A549 (cell line): Measurements from ENCODE around the gene PKN3. TPM values are rescaled to one million over a fixed set of nuclear protein-coding genes. Genes with fewer than 3 reads are reported as not detected.

Experiments used
- ATAC-seq, 2 experiments: fragments of 200-7000 bp in 1 of 2; fragments of >200 bp in 1 of 2; cut with Nextera tagmentation in 1 of 2; cut with Tn5 transposase in 1 of 2; 3 replicates each; pipeline versions ENCODE4 v1.8.0 to v1.9.1; 2018 to 2020; ENCODE audit warnings: mild to moderate bottlenecking in 1 of 2, moderate library complexity in 1 of 2
- CTCF ChIA-PET: fragments of 300-600 bp; sonication (Branson Sonifier 250); formaldehyde crosslinking; extraction: SDS; loops from one replicate; lab custom pipeline; 2021; ENCODE audit warnings: antibody characterized with exemption, inconsistent platforms; lab: Yijun Ruan, JAX
- POLR2A ChIA-PET: fragments of 350-600 bp; formaldehyde crosslinking; extraction: SDS; loops from one replicate; lab custom pipeline; 2021; ENCODE audit warnings: antibody characterized with exemption, inconsistent platforms; lab: Yijun Ruan, JAX
- DNase-seq, 2 experiments: peaks; one replicate each; pipeline versions ENCODE4 v3.0.0 to v3.0.0-alpha.2; 2011 to 2016; ENCODE audit warnings: low read depth in 1 of 2, low spot score in 1 of 2
- FAIRE-seq: peaks from 2 replicates; lab custom pipeline; 2011; peaks lifted over from hg19 to GRCh38; lab: Jason Lieb, UNC
- H3K27ac ChIP-seq, 2 experiments: fragments of >200 bp; sonication (Bioruptor Twin); formaldehyde crosslinking; 3 replicates each; pipeline ENCODE4 v1.5.1; 2016 to 2017
- H3K4me1 ChIP-seq: fragments of >200 bp; sonication (Bioruptor Twin); formaldehyde crosslinking; 3 replicates; pipeline ENCODE4 v1.6.1; 2016
- H3K4me2 ChIP-seq: fragments of >200 bp; sonication (Bioruptor Twin); formaldehyde crosslinking; 3 replicates; pipeline ENCODE4 v1.6.1; 2016
- H3K4me3 ChIP-seq: fragments of >200 bp; sonication (Bioruptor Twin); formaldehyde crosslinking; 3 replicates; pipeline ENCODE4 v1.5.1; 2016
- H3K9me3 ChIP-seq: fragments of >200 bp; sonication (Bioruptor Twin); formaldehyde crosslinking; 3 replicates; pipeline ENCODE4 v1.6.1; 2016
- BHLHE40 ChIP-seq: IDR thresholded peaks from 2 replicates; pipeline ENCODE4 v1.6.1; 2012; ENCODE audit warnings: low read depth, low read length, inconsistent platforms
- CEBPB ChIP-seq, 2 experiments: fragments of >200 bp in 1 of 2; sonication (Bioruptor Twin) in 1 of 2; formaldehyde crosslinking in 1 of 2; IDR thresholded peaks; 2 replicates each; pipeline ENCODE4 v1.6.1; 2012 to 2016
- CHD2 ChIP-seq: fragments of 150-350 bp; IDR thresholded peaks from 2 replicates; pipeline ENCODE4 v1.6.1; 2014; ENCODE audit warnings: low read length; ENCODE audit not compliant: partially characterized antibody
- EHF ChIP-seq: fragments of 250-450 bp; sonication (Bioruptor Pico); IDR thresholded peaks from 2 replicates; pipeline ENCODE4 v1.5.0; 2020; ENCODE audit warnings: mild to moderate bottlenecking
- EP300 ChIP-seq, 2 experiments: fragments of >200 bp; sonication (Bioruptor Twin); formaldehyde crosslinking; IDR thresholded peaks; 2 replicates in 1 of 2; 3 replicates in 1 of 2; pipeline ENCODE4 v1.6.1; 2016 to 2017
- ESRRA ChIP-seq: fragments of 150-350 bp; IDR thresholded peaks from 2 replicates; pipeline ENCODE4 v1.6.1; 2014; ENCODE audit warnings: mild to moderate bottlenecking, low read length, borderline replicate concordance
- FOSL2 ChIP-seq, 2 experiments: fragments of 450-650 bp in 1 of 2; fragments of >200 bp in 1 of 2; sonication (Bioruptor Twin) in 1 of 2; formaldehyde crosslinking; IDR thresholded peaks; 2 replicates each; pipeline versions ENCODE4 v1.5.0 to v1.6.1; 2016 to 2020; ENCODE audit warnings: mild to moderate bottlenecking in 1 of 2, moderate library complexity in 1 of 2
- HOXA7 ChIP-seq: fragments of 250-450 bp; sonication (Bioruptor Pico); IDR thresholded peaks from 2 replicates; pipeline ENCODE4 v1.5.0; 2020; ENCODE audit warnings: mild to moderate bottlenecking, moderate library complexity
- JUN ChIP-seq, 2 experiments: fragments of >200 bp; sonication (Bioruptor Twin); formaldehyde crosslinking; IDR thresholded peaks; 2 replicates in 1 of 2; 3 replicates in 1 of 2; pipeline ENCODE4 v1.6.1; 2016 to 2017
- JUNB ChIP-seq: fragments of >200 bp; sonication (Bioruptor Twin); formaldehyde crosslinking; IDR thresholded peaks from 2 replicates; pipeline ENCODE4 v1.6.1; 2016
- KDM5A ChIP-seq: fragments of 200-600 bp; sonication (generic); IDR thresholded peaks from 2 replicates; pipeline ENCODE4 v1.6.1; 2016; ENCODE audit warnings: antibody characterized with exemption, mild to moderate bottlenecking
- MAFK ChIP-seq: fragments of 450-650 bp; IDR thresholded peaks from 2 replicates; pipeline ENCODE4 v1.6.1; 2014; ENCODE audit not compliant: partially characterized antibody
- NFE2L2 ChIP-seq: fragments of 150-350 bp; conservative IDR thresholded peaks from 2 replicates; pipeline ENCODE4 v1.6.1; 2014; ENCODE audit warnings: low read length
- NPAS2 ChIP-seq: fragments of 250-450 bp; sonication (Bioruptor Pico); IDR thresholded peaks from 2 replicates; pipeline ENCODE4 v1.8.0; 2022; ENCODE audit warnings: mild to moderate bottlenecking, moderate library complexity, borderline replicate concordance
- PHF8 ChIP-seq: fragments of 200-600 bp; sonication (generic); IDR thresholded peaks from 2 replicates; pipeline ENCODE4 v1.6.1; 2016; ENCODE audit warnings: low read depth, mild to moderate bottlenecking, antibody characterized with exemption, moderate library complexity, borderline replicate concordance
- POLR2A ChIP-seq: IDR thresholded peaks from 2 replicates; pipeline ENCODE4 v1.6.1; 2012; ENCODE audit warnings: mild to moderate bottlenecking, low read length
- RAD21 ChIP-seq, 2 experiments: fragments of >200 bp in 1 of 2; sonication (Bioruptor Twin) in 1 of 2; formaldehyde crosslinking in 1 of 2; IDR thresholded peaks in 1 of 2; conservative IDR thresholded peaks in 1 of 2; 2 replicates in 1 of 2; 3 replicates in 1 of 2; pipeline ENCODE4 v1.6.1; 2012 to 2018; ENCODE audit warnings: inconsistent platforms in 1 of 2
- SMC3 ChIP-seq: fragments of >200 bp; sonication (Bioruptor Twin); formaldehyde crosslinking; IDR thresholded peaks from 3 replicates; pipeline ENCODE4 v1.6.1; 2018; ENCODE audit warnings: inconsistent platforms
- SREBF2 ChIP-seq: fragments of 450-650 bp; IDR thresholded peaks from 2 replicates; pipeline ENCODE4 v1.6.1; 2014; ENCODE audit warnings: mild to moderate bottlenecking, moderate library complexity
- ZNF302 ChIP-seq: fragments of 250-450 bp; sonication (Bioruptor Pico); IDR thresholded peaks from 2 replicates; pipeline ENCODE4 v1.9.0; 2021; ENCODE audit warnings: inconsistent platforms, mild to moderate bottlenecking, moderate library complexity
- ZSCAN20 ChIP-seq: fragments of 250-450 bp; sonication (Bioruptor Pico); IDR thresholded peaks from 2 replicates; pipeline ENCODE4 v1.8.0; 2022; ENCODE audit warnings: mild to moderate bottlenecking, moderate library complexity
- WGBS: methylation state at CpG from one replicate; pipeline ENCODE4 v1.1.6; 2017; ENCODE audit errors: missing lambda C conversion rate; 5-methylcytosine and 5-hydroxymethylcytosine counted together
- polyA plus RNA-seq, 4 experiments: library from polyadenylated mRNA; depleted of rRNA in 3 of 4; stranded (reverse); fragments of >200 nt; fragmentation: RNase III in 1 of 4; extraction: RNeasy Plus Mini Kit Qiagen cat#74134 plus additional on column Dnase treatment in 1 of 4; gene quantifications; 2 replicates in 3 of 4; 3 replicates in 1 of 4; pipeline ENCODE4 v1.2.3, GENCODE V29; 2011 to 2017
- TF ChIP-seq, protein P1 (sequence below): fragments of 250-450 bp; sonication (Bioruptor Pico); IDR thresholded peaks from 2 replicates; pipeline ENCODE4 v1.5.0; 2020; ENCODE audit warnings: low read depth, mild to moderate bottlenecking, moderate library complexity
- TF ChIP-seq, protein P2 (sequence below): IDR thresholded peaks from 2 replicates; pipeline ENCODE4 v1.6.1; 2012
- TF ChIP-seq, protein P3 (sequence below): IDR thresholded peaks from 2 replicates; pipeline ENCODE4 v1.6.1; 2012
- TF ChIP-seq, protein P4 (sequence below): IDR thresholded peaks from 2 replicates; pipeline ENCODE4 v1.6.1; 2012; ENCODE audit warnings: low read depth, borderline replicate concordance
- TF ChIP-seq, protein P5 (sequence below): fragments of >200 bp; sonication (Bioruptor Twin); formaldehyde crosslinking; IDR thresholded peaks from 3 replicates; pipeline ENCODE4 v1.6.1; 2016
- TF ChIP-seq, protein P6 (sequence below): fragments of 150-350 bp; IDR thresholded peaks from 2 replicates; pipeline ENCODE4 v1.6.1; 2014; ENCODE audit warnings: low read depth, mild to moderate bottlenecking, low read length

The PKN3 gene
- polyA plus RNA-seq, 2 of the 4 experiments (the other 2 are of a cell fraction) = 9.0 to 14.1 TPM

DNA sequence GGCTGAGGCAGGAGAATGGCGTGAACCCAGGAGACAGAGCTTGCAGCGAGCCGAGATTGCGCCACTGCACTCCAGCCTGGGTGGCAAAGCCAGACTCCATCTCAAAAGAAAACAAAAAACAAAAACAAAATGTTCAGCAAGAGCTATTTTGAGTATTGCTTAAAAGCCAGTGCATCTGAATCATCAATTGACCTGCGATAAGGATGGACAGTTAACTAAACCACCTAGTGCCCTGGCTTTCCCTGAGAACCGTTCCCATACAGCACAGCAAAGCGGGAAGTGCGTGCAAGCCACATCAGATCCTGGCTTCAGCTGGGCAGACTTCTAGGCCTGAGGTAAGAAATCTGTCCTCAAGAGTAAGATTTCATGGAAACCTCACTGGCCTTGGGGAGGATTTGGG is 48.4 kb upstream of the PKN3 start (continued):
- TF ChIP-seq KDM5A (no peak), ZSCAN20 (CRISPR knock-in tag) (no peak), EP300 (IDR thresholded peaks at IDR 0.05) (no peak), CHD2 (no peak), RAD21 (conservative IDR thresholded peaks at IDR 0.05 in 1 of 2, IDR thresholded peaks at IDR 0.05 in 1 of 2) (no peak), CEBPB (IDR thresholded peaks at IDR 0.05) (no peak)
- TF ChIP-seq, protein P1, sequence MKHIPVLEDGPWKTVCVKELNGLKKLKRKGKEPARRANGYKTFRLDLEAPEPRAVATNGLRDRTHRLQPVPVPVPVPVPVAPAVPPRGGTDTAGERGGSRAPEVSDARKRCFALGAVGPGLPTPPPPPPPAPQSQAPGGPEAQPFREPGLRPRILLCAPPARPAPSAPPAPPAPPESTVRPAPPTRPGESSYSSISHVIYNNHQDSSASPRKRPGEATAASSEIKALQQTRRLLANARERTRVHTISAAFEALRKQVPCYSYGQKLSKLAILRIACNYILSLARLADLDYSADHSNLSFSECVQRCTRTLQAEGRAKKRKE (CRISPR knock-in tag) = no peak

DNA sequence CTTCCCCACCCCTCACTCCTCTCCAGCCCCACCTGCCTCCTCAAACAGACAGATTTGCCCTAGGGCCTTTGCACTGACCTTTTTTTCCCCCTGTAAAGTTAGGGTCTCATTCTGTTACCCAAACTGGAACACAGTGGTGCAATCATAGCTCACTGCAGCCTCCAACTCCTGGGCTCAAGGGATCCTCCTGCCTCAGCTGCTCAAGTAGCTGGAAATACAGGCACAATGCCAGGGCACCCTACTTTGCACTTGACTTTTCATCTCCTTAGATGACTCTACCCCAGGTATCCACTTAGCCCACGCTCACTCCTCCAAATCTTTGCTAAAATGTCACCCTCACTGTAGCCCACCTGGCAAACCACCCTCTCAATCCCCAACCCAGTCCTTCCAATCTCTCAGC is 47.8 kb upstream of the PKN3 start:
- WGBS = 95% methylated on average over 1 of the region's 1 CpG
- TF ChIP-seq, protein P2, sequence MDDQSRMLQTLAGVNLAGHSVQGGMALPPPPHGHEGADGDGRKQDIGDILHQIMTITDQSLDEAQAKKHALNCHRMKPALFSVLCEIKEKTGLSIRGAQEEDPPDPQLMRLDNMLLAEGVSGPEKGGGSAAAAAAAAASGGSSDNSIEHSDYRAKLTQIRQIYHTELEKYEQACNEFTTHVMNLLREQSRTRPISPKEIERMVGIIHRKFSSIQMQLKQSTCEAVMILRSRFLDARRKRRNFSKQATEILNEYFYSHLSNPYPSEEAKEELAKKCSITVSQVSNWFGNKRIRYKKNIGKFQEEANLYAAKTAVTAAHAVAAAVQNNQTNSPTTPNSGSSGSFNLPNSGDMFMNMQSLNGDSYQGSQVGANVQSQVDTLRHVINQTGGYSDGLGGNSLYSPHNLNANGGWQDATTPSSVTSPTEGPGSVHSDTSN = no peak
- TF ChIP-seq, protein P3, sequence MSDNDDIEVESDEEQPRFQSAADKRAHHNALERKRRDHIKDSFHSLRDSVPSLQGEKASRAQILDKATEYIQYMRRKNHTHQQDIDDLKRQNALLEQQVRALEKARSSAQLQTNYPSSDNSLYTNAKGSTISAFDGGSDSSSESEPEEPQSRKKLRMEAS = no peak
- TF ChIP-seq, protein P1 (CRISPR knock-in tag) = no peak
- TF ChIP-seq ZSCAN20 (CRISPR knock-in tag) (no peak), FOSL2 (IDR thresholded peaks at IDR 0.05) (no peak), FOSL2 (CRISPR knock-in tag; IDR thresholded peaks at IDR 0.05) (no peak), NPAS2 (no peak), JUNB (no peak), POLR2A (no peak), JUN (IDR thresholded peaks at IDR 0.05) (no peak), HOXA7 (CRISPR knock-in tag) (no peak), PHF8 (no peak)
- TF ChIP-seq, all 56 proteins: peak for 0
- Histone ChIP-seq H3K4me2 (peak overlapping the region; percentile 72; the same call in 1 of the 3 replicates), H3K4me3 (no peak overlapping the region), H3K9me3 (no peaks in the 10 kb centered on the region), H3K27ac (peak overlapping the region in 1 of 2 experiments; percentile 34; a peak in 3 of 6 replicates), H3K4me1 (peaks cover 4% of the 10 kb centered on the region; the same call in 1 of the 3 replicates)
- ChIA-PET CTCF (interaction anchor here (0.9 to 2.1 kb wide), 7 partner anchors 18 to 216 kb away, joined by 3 to 17 read pairs (median 3); partner anchors contain the start of gene PKN3), POLR2A (no interaction called here)
- no peak for ATAC-seq
- DNase-seq = no peak
- FAIRE-seq = no peak

DNA sequence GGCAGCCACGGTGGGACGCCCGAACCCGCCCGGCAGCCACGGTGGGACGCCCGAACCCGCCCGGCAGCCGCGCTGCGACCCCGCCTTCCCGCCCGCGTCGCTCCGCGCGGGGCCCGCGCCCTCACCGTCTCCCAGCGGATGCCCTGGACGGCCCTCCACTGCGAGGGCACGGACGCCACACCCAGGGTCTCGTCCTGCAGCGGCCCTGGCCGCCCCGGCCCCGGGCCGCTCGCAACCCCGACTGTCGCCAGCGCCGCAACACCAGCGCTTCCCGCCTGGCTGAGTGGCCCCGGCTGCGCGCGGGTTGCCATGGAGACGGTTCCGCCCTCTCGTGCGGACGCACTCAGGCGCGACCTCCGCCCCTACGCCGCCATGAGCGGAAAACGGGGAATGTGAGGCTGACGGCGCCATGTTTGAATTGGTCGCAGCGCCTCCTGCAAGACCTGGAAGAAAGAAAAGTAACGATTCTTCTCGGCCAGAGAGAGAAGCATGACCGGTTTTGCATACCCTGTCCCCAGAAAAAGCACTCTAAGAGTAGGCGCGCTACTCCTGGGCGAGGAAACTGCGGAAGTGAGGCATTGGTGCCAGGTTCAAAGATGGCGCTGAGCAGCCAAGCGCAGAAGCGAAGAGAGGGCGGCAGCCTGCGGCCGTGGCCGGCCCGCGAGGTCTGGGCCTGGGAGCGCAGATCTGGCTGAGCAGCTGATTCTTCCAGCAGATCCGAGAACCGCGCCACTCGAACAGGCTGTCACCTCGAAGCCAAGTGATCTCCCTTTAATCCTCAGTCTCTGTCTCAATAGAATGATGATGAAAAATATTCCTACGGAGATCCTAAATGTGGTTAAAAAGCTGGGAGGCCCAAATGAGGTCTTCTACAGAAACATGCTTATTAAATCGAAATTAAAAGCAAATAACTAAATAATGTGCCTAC is 45.6 kb upstream of the PKN3 start, which contains the start of gene DYNC2I2:
DYNC2I2 (minus strand) TSS at position 432 of the 928 bp plus-strand sequence; CDS start at position 311, 121 bp downstream.
- Histone ChIP-seq H3K4me1 (peaks cover 4% of the 10 kb centered on the region; the same call in 1 of the 3 replicates), H3K27ac (peak within 1 kb of the TSS; percentile 94 to 99), H3K4me2 (peak within 1 kb of the TSS; percentile 72), H3K4me3 (peak within 1 kb of the TSS; percentile 84), H3K9me3 (no peaks in the 10 kb centered on the region)
- peak; percentile 95 to 99 for ATAC-seq
- peak; percentile 94 to 96 for DNase-seq
- 2% methylated on average over 37 of the region's 86 CpGs for WGBS
- CTCF ChIA-PET = interaction anchor here (0.6 to 1.5 kb wide), 5 partner anchors 8 to 107 kb away, joined by 3 to 8 read pairs (median 4); partner anchors contain the start of gene PKN3
- FAIRE-seq = no peak
- POLR2A ChIA-PET = interaction anchor here (0.6 to 2.0 kb wide), 5 partner anchors 10 to 214 kb away, joined by 3 to 8 read pairs (median 4); partner anchors contain the start of gene SET
- TF ChIP-seq SMC3 (no peak), SREBF2 (no peak), ESRRA (no peak), JUNB (no peak), BHLHE40 (no peak; the same call in 1 of the 2 replicates), NFE2L2 (no peak), EHF (CRISPR knock-in tag) (0 out of 2 replicates have a peak, but pooled peaks have one; percentile 12), NPAS2 (peak; percentile 43; the same call in 1 of the 2 replicates), MAFK (no peak), FOSL2 (IDR thresholded peaks at IDR 0.05) (no peak), FOSL2 (CRISPR knock-in tag; IDR thresholded peaks at IDR 0.05) (no peak; the same call in 1 of the 2 replicates), ZNF302 (CRISPR knock-in tag) (no peak)
- TF ChIP-seq, protein P4, sequence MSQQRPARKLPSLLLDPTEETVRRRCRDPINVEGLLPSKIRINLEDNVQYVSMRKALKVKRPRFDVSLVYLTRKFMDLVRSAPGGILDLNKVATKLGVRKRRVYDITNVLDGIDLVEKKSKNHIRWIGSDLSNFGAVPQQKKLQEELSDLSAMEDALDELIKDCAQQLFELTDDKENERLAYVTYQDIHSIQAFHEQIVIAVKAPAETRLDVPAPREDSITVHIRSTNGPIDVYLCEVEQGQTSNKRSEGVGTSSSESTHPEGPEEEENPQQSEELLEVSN = peak; percentile 88
- TF ChIP-seq, protein P5, sequence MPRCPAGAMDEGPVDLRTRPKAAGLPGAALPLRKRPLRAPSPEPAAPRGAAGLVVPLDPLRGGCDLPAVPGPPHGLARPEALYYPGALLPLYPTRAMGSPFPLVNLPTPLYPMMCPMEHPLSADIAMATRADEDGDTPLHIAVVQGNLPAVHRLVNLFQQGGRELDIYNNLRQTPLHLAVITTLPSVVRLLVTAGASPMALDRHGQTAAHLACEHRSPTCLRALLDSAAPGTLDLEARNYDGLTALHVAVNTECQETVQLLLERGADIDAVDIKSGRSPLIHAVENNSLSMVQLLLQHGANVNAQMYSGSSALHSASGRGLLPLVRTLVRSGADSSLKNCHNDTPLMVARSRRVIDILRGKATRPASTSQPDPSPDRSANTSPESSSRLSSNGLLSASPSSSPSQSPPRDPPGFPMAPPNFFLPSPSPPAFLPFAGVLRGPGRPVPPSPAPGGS = peak; percentile 54; the same call in 1 of the 3 replicates
- TF ChIP-seq, protein P6, sequence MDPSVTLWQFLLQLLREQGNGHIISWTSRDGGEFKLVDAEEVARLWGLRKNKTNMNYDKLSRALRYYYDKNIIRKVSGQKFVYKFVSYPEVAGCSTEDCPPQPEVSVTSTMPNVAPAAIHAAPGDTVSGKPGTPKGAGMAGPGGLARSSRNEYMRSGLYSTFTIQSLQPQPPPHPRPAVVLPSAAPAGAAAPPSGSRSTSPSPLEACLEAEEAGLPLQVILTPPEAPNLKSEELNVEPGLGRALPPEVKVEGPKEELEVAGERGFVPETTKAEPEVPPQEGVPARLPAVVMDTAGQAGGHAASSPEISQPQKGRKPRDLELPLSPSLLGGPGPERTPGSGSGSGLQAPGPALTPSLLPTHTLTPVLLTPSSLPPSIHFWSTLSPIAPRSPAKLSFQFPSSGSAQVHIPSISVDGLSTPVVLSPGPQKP = no peak
